GM20000 (cell line): ENCODE data around the gene FER.
"Not testable (repeated sequence)": the region's sequence is repeated elsewhere in the genome, so short reads cannot be mapped to it uniquely, and the experiment has no call there.

ENCODE experiments used
- DNase-seq: peaks from one replicate; pipeline ENCODE4 v3.0.0; 2012; ENCODE audit warnings: low spot score
- TF ChIP-seq, protein P1 (sequence below): IDR thresholded peaks from 2 replicates; pipeline ENCODE4 v1.5.1; 2012; ENCODE audit warnings: mild to moderate bottlenecking, control low read depth; ENCODE audit errors: extremely low read depth, missing control alignments

The FER gene

DNA sequence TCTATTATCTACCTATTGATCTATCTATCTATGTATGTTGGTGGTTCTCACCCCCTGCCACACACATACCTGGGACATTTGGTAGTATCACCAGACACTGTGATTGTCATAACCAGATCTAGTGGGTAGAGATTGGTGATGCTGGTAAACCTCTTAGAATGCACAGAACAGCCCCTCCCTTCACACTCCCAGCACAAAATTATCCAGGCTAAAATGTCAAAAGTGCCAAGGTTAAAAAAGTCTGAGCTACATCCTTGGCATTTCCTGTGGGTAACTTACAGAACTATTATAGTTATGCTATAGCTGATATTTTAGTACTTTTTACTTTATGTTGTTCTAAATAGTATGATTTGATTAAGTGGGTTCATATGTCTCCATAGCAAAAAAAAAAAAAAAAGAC is 151.0 kb downstream of the FER start:
- DNase-seq, result no peak
- TF ChIP-seq, protein P1, sequence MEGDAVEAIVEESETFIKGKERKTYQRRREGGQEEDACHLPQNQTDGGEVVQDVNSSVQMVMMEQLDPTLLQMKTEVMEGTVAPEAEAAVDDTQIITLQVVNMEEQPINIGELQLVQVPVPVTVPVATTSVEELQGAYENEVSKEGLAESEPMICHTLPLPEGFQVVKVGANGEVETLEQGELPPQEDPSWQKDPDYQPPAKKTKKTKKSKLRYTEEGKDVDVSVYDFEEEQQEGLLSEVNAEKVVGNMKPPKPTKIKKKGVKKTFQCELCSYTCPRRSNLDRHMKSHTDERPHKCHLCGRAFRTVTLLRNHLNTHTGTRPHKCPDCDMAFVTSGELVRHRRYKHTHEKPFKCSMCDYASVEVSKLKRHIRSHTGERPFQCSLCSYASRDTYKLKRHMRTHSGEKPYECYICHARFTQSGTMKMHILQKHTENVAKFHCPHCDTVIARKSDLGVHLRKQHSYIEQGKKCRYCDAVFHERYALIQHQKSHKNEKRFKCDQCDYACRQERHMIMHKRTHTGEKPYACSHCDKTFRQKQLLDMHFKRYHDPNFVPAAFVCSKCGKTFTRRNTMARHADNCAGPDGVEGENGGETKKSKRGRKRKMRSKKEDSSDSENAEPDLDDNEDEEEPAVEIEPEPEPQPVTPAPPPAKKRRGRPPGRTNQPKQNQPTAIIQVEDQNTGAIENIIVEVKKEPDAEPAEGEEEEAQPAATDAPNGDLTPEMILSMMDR, result no peak

DNA sequence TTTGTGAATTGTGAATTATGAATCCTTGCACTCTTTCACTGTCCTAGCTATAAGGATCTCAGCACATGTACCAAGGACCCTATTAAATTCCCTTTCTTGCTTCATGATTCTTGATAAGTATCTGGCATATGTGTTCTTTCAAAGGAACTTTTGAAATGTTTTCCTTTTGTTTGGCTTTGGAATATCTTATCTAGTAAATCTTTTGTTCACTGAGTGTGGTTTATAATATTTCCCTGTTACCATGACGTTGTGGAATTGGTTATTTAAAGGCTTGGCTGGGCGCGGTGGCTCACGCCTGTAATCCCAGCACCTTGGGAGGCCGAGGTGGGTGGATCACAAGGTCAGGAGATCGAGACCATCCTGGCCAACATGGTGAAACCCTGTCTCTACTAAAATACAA is 151.5 kb downstream of the FER start:
- DNase-seq, result not testable (repeated sequence)

DNA sequence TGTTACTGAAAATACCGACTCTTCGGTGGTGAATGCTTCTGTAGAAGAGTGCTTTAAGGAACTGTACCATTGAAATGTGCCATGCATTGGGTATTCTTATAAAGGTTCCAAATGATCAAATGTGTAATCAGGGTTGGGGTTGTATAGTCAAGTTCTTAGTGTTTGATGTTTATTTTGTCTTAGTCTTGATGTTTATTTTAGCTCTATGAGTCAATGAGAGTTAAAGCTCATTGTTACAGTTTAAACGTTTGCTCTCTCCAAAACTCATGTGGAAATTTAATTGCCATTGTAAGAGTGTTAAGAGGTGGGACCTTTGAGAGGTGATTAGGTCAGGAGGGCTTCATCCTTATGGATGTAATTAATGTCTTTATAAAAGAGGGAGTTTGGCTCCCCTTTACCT is 153.0 kb downstream of the FER start:
- TF ChIP-seq, protein P1, result no peak
- no peak for DNase-seq

DNA sequence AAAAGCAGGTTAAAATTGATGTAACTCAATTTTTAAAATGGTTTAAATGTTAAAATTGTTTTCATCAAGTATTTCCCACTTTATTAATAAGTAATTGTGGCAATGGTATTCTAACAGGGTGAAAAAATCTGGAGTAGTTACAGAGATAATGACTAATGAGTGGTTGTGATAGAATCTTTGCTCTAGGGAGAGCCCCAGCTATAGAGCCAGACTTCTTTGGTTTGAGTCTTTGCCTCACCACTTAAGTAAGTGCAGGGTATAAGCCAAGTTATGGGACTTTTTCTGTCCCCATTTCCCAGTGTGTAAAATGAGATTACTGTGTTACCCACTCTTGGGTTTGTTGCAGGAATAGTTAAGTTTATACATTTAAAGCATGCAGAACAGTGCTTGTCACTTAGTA is 158.1 kb downstream of the FER start:
- TF ChIP-seq, protein P1, result no peak
- no peak for DNase-seq

DNA sequence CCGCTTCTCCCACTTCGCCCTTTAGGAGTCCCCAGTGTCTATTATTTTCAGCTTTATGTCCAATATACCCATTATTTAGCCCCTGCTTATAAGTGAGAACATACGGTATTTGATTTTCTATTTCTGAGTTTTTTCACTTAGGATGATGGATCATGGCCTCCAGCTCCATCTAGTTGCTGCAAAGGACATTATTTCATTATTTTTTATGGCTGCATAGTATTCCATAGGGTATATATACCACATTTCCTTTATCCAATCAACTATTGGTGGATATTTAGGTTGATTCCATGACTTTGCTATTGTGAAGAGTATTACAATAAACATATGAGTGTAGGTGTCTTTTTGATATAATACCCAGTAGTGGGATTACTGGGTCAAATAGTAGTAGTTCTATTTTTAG is 162.9 kb downstream of the FER start:
- no peak for DNase-seq
- TF ChIP-seq, protein P1, result no peak

DNA sequence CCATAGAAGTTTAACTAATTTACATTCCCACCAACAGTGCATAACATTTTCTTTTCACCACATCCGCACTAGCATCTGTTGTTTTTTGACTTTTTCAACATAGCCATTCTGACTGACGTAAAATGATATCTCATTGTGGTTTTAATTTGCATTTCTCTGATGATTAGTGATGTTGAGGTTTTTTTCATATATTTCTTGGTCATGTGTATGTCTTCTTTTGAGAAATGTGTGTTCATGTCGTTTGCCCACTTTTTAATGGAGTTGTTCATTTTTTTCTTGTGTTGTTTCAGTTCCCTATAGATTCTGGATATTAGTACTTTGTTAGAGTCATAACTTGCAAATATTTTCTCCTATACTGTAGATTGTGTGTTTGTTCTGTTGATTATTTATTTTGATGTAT is 163.4 kb downstream of the FER start:
- TF ChIP-seq, protein P1, result no peak
- DNase-seq, result no peak

DNA sequence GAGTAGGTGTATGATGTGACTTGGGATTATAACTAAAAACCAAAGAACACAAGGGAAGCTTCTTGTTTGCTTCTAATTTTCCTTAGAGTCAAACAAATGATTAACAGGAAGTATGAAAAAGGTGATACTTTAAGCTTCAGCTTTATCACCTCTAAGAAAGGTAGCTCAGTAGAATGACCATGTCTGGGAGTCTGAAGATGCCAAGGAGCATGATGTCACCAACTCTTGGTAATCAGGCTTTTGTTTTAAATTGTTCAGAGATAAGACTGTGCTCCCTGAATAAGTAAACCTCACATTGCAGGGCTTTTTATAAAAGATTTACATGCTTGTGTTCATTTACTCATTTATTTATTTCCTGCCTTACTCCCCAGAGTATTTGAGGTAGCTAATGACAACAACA is 169.9 kb downstream of the FER start:
- no peak for DNase-seq
- TF ChIP-seq, protein P1, result no peak

DNA sequence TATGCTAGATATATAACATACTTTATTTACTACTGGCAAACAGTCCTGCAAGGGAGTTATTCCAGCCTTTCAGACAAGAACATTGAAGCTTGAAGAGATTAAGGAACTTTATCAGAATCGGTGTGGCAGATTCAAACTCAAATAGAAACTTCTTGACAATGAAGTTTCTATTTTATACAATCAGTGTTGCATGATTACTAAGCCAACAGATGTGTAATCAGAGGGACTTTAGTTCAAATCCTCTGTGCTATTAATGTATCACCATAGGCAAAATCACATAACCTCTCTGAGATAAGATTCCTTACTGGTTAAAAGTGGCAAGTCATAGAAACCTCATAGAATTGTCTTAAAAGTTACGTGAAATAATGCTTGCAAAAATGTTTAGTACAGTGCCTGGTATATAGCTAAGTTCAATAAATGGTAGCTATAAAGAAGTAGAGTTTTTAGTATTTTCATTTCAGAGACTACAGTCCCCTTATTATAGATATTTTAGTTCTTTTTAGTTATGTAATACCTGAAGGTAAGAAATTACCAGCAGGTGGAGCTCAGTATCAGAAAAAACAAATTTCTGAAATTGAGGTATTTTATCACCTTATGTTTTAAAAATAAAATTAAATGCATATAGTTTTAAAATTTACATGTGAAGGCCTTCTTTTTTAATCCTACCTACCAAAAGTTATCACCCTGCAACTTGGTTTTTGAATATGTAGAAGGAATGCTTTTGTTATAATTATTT is 172.1 kb downstream of the FER start:
- peak; percentile 6 for DNase-seq
- TF ChIP-seq, protein P1, result peak; percentile 15
